CD4-positive, alpha-beta T cell treated with Interleukin-6 for 4 hours (primary cell): ENCODE measurements around the gene CAND2.

Source experiments
- DNase-seq: peaks from one replicate; pipeline ENCODE4 v3.0.0-alpha.2; 2020; ENCODE audit warnings: mixed read lengths

The CAND2 gene

GRCh38 chr3:12807601-12808359 is 11.3 kb downstream of the CAND2 start:
- DNase-seq = no peak

DNA sequence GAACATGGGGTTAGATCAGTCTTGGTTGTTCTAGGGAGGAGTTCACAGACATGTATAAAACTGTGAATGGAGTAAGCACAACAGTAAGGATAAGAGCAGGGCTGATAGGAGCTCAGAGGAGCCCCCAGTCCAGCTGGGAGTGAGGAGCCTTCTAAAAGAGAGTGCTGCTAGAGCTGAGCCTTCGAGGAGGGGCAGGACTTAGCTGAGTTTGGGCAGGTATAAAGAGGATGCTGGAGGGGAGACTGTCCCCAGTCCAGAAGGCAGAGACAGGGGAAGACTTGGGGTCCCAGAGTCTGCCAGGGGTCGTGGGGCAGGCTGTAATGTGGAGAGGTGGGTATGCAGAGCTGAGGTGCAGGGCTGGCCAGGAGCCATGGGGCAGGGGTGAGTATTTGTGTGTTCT is 12.1 kb downstream of the CAND2 start:
- DNase-seq = no peak

- DNase-seq = no peak
Measured at GRCh38 chr3:12809001-12809400, 12.5 kb downstream of the CAND2 start.

- no peak for DNase-seq
Measured at GRCh38 chr3:12809435-12809834, 13.0 kb downstream of the CAND2 start.

- DNase-seq = peak; percentile 97
Measured at GRCh38 chr3:12810013-12810780, 13.7 kb downstream of the CAND2 start.

DNA sequence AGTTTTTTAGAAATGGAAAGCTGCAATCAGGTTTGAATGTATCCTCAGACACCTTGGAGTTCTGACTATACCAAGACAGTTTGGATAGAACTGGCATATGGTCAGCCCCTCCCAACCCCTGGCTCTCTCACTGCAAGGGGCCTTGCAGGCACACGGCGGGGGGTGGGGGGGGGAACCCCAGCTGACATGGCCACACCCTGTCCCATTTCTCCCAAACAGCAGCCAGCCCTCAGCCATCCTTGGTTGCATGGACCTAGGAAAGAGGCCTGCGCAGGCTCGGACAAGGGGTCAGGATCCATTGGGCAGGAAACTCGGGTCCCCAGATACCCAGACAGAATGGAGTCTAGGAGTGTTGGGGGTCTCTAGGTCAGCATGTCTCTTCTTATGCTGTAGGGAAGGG is 14.5 kb downstream of the CAND2 start:
- no peak for DNase-seq

GRCh38 chr3:12812812-12813211 is 16.3 kb downstream of the CAND2 start:
- DNase-seq = no peak

DNA sequence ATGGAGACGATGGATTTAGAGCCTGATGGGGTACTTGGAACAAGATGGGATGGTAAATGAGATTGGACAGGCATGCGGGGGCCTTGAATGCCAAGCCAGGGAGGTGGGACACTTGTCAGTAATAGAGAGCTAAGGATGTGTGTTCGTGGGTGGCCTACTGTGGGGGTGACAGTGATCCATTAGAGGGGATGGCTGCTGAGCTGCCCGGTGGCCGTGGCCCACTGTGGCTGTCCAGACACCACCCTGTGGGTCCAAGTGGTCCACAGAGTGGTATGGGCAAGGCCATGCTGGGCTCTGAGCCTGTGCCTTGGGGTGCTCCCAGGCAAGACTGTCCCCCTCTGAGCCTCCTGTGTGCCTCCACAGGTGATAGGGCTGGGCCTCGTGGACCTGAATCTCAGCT is 17.5 kb downstream of the CAND2 start:
- DNase-seq = no peak

GRCh38 chr3:12815078-12815477 is 18.6 kb downstream of the CAND2 start:
- no peak for DNase-seq

DNA sequence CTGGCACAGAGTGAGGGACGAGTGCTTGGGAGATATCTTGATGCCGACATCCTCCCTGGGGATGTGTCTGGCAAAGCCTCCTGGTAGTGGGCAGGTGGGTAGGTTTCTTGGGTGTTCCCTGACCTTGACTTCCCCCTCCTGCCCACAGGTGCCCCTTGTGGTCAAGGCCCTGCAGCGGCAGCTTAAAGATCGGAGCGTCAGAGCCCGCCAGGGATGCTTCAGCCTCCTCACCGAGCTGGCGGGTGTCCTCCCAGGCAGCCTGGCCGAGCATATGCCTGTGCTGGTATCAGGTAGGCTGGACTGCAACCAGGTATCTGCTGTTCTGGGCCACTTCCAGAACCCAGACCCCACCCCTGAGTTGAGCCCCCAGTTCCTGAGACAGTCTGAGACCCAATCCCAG is 19.2 kb downstream of the CAND2 start:
- DNase-seq = no peak

GRCh38 chr3:12816521-12817342 is 20.3 kb downstream of the CAND2 start:
- no peak for DNase-seq

GRCh38 chr3:12817343-12817710 is 20.8 kb downstream of the CAND2 start:
- no peak for DNase-seq

DNA sequence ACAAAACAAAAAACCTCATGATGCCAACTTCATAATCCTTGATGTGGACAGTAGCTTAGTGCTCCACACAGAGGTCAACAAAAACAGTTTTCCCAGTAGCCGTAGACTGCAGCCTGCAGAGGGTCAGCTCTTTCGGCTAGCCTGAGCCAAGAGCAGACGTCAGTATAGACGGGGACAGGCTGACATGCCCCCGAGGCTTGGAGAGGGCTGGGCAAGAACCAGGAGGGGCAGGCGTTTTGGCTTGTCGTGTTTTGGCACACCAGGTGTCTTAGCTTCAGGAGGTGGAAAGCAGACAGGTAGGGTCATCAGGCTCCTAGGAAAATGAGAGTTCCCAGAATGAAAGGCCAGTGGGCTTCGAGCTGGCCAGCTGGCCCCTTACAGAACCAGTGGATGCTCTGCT is 21.8 kb downstream of the CAND2 start:
- no peak for DNase-seq

GRCh38 chr3:12818773-12819172 is 22.3 kb downstream of the CAND2 start:
- DNase-seq = no peak

DNA sequence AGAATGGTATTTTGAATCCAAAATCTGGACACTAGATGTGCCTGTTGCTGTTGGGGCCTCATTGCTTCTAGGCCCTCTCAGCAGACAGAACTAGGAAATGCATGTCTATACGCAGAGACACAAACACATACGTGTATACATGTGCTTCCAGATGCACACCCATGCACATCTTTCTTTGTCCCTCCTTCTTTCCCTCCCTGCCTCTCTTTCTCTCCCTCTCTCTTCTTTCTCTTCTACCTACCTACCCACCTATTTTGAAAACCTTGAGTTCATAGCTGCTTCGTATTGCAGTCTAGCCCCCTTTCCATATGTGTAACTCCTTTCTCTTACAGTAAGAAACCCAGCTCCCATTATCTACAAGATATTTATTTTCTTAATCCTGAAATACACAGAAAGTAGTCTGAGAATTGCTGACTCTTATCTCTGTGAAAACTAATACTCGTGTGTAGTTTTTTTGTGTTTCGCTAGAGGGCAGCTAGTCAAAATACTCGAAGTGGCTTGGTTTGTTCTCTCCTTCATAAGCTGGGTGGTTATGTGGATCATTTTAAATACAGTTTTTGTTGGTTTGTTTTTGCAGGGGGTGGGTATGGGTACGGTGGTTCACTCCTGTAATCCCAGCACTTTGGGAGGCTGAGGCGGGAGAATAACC is 26.4 kb downstream of the CAND2 start:
- no peak for DNase-seq

- no peak for DNase-seq
Measured at GRCh38 chr3:12824299-12824698, 27.8 kb downstream of the CAND2 start.

DNA sequence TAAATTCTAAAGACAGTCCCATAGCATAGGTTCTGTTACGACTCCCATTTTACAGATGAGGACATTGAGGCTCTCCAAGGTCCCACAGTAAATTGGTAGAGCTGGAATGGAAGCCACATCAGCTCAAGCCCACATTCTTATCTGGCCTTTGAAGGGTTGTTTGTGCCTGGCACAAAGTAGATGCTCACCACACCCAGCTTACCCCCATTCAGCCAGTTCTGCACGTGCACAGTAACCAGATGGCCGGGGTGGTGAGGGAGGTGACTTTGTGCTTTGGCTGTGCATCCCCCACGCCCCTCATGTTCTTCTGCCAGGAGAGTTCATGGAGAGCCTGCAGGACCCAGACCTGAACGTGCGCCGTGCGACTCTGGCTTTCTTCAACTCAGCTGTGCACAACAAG is 28.7 kb downstream of the CAND2 start:
- no peak for DNase-seq

DNA sequence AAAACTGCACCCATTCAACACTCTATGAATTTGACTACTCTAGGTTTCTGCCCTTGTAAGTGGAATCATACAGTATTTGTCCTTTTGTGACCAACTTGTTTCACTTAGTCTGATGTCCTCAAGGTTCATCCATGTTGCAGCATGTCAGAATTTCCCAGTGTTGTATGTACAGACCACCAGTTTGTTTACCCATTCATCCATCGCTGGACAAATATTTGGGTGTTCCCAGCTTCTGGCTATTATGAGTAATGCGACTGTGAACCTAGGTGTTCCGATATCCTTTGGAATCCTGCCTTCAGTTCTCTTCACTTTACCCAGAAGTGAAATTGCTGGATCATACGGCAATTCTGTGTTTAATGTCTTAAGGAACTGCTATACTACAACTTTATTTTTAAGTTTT is 32.3 kb downstream of the CAND2 start:
- no peak for DNase-seq

DNA sequence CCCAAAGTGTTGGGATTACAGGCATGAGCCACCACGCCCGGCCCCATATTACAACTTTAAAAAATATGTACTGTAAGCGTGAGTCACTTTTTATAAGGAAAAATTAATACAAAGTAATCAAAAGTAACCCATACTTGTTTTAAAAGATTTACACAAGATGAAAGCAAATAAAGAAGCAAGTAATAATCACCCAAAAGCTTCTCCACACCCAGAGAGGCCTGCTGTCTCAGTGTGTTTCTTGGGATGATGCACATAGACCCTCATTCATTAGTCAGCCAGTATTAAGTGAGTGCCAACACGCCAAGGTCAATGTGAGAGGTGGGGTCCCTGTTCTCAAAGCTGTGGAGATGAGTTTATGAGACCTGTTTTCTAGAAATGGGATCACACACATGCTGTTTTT is 32.9 kb downstream of the CAND2 start:
- DNase-seq = no peak

DNA sequence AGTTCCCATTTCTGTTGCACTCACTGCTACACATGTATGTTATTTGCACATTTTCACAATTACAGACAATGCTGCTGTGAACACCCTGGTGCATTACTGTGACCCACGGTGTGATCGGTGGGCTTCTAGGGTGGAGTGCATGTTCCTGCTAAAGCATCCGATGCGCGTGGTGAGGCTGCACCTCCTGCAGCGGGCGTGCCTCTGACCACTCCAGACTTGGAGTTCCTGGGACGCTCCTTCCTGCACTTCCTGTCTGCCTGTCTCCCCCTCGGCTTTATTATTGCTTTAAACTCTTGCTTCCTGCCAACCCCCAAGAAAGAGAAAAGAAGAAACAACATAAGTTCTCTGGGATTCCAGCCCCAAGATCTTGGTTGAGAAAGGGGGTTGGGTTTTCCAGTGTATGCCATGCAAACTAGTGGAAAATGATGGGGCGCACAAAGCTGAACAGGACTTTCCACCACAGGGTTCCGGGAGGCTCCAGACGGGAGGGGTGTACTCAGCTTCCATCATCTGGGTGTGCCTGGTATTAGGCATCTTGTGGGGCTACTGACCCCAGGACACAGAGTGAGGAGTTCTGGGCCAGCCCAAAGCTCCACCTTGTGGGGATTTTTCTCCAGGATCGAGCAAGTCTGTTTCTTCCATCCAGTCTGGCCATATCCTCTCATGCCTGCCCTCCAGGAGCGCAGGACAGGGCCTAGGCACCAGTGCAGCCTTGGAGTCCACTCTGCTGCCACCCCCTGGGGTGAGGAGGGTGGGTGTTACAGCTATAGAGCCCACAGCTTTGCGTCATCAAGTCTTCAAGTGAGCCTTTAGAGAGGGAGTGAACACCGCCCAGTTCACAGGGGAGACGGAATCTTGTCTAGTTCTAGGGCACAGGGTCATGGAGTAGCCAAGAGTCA is 33.7 kb downstream of the CAND2 start:
- no peak for DNase-seq

DNA sequence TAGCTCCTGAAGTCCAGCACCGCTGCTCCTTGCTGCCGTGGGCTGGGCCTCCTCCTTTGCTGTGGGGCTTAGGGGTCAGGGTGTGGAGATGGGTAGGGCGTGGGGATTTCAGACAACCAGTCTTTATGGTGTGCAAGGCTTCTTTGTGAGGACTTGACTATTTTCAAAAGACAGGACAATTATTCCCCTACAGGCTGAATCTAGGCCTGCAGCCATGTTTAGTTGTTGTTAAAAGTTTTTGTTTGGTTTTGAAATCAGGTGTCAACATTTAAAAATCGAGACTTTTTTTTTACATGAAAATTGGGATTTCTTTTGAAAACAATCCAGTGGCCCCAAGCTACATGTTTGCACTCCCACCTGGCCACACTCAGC is 34.3 kb downstream of the CAND2 start:
- no peak for DNase-seq

DNA sequence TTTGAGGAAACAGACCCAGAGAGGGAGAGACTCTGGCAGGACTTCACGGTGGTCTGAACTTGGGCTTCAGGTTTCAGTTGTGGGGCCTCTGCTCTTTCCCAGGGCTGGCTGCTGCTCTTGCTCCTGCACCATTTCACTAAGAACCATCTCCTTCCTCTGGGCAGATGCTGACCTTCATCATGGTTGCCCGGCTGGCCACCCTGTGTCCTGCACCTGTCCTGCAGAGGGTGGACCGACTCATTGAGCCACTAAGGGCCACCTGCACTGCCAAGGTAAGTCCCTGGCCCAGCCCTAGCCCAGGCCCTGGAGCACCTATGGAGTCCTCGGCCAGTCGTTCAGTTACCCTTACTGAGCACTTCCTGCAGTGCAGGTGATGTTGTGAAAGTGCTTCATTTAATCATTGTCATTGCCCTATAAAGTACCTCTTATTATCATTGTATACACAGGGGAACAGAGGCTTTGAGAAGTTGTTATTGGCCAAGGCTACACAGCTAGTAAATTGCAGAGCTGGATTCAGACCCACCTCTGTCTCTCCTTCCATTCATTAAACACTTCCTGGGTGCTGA is 34.9 kb downstream of the CAND2 start:
- no peak for DNase-seq
